HL-60 (cell line): ENCODE results near the gene LMBR1.

Experiments
- TF ChIP-seq, protein P1 (sequence below): IDR thresholded peaks from one replicate; pipeline ENCODE4 v1.5.1; 2011; ENCODE audit warnings: low read length, control low read depth, inconsistent platforms; ENCODE audit not compliant: insufficient read depth
- TF ChIP-seq, protein P2 (sequence below): IDR thresholded peaks from 2 replicates; pipeline ENCODE4 v1.6.1; 2012; ENCODE audit warnings: low read depth; ENCODE audit not compliant: insufficient replicate concordance

DNA sequence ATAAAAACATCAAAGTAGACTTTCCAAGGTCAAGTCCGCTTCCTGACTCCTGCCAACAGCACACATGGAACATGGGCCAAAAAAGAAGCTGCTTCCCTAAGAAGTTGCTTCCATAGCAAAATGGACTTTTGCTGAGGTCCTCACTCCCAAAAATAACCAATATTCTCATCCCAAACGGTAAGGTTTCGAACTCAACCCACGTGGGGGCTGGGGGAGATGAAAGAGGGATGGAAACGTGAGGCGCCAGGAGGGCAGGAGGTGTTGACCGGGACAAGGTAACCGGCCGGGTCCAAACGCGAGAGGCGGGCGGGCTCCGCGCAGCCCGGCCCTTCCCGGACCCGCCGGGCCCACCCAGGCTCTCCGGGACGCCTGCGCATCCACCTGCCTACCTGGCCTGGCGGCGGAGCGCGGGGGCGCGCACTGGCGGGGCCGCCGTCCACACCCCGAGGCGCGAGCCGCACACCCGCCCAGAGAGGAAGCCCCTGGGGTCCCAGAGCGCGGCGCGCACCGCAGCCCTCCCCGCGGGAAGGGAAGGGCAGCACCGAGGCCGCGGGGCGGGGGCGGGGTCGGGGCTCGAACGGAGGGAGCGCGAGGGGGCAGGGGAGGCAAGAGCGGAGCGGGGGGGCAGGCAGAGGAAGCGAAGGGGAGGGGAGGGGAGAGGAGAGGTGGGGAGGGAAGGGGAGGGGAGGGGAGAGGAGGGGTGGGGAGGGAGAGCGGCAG lies 742 bp downstream of the LMBR1 start:
- TF ChIP-seq, protein P1, sequence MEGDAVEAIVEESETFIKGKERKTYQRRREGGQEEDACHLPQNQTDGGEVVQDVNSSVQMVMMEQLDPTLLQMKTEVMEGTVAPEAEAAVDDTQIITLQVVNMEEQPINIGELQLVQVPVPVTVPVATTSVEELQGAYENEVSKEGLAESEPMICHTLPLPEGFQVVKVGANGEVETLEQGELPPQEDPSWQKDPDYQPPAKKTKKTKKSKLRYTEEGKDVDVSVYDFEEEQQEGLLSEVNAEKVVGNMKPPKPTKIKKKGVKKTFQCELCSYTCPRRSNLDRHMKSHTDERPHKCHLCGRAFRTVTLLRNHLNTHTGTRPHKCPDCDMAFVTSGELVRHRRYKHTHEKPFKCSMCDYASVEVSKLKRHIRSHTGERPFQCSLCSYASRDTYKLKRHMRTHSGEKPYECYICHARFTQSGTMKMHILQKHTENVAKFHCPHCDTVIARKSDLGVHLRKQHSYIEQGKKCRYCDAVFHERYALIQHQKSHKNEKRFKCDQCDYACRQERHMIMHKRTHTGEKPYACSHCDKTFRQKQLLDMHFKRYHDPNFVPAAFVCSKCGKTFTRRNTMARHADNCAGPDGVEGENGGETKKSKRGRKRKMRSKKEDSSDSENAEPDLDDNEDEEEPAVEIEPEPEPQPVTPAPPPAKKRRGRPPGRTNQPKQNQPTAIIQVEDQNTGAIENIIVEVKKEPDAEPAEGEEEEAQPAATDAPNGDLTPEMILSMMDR = no peak
- TF ChIP-seq, protein P2, sequence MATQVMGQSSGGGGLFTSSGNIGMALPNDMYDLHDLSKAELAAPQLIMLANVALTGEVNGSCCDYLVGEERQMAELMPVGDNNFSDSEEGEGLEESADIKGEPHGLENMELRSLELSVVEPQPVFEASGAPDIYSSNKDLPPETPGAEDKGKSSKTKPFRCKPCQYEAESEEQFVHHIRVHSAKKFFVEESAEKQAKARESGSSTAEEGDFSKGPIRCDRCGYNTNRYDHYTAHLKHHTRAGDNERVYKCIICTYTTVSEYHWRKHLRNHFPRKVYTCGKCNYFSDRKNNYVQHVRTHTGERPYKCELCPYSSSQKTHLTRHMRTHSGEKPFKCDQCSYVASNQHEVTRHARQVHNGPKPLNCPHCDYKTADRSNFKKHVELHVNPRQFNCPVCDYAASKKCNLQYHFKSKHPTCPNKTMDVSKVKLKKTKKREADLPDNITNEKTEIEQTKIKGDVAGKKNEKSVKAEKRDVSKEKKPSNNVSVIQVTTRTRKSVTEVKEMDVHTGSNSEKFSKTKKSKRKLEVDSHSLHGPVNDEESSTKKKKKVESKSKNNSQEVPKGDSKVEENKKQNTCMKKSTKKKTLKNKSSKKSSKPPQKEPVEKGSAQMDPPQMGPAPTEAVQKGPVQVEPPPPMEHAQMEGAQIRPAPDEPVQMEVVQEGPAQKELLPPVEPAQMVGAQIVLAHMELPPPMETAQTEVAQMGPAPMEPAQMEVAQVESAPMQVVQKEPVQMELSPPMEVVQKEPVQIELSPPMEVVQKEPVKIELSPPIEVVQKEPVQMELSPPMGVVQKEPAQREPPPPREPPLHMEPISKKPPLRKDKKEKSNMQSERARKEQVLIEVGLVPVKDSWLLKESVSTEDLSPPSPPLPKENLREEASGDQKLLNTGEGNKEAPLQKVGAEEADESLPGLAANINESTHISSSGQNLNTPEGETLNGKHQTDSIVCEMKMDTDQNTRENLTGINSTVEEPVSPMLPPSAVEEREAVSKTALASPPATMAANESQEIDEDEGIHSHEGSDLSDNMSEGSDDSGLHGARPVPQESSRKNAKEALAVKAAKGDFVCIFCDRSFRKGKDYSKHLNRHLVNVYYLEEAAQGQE = no peak
